Measurements from ENCODE around the gene RNF115. TPM values are rescaled to one million over a fixed set of nuclear protein-coding genes. Genes with fewer than 3 reads are reported as not detected.

RNF115 gene
- polyA plus RNA-seq, 1 of the 3 experiments (the other 2 are of a cell fraction): 4.8 TPM

DNA sequence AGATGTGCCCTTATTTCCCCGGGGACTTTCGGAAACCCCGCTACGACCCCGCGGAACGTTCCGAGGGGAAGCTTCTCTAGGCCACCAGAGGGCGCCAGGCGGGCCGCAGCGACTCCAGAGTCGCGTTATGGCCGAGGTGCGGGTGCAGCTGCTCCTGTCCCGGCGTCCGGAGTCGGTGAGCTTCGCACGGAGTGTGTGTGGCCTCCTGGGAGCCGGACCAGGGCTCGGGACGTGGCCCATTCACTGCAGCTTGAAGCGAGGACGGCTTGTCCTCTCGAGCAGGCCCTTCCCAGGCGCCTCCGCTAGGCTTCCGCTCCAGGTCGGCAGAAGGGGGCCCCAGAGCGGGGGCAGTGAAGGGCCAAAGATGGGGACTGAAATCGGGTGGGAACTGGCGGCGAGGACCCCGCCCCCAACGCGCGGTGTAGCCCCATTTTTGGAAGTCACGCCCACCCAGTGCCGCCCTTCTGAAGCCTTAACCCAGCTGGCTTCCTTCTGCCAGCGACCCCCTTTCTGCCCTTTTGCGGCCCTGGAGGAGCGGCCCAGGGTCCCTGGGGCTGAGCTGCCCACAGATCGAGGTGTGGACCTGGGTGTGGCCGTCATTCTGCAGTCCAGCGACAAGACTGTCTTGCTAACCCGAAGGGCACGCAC, 21.7 kb upstream of the RNF115 start, which contains the start of gene NUDT17 (continued):
- TF ChIP-seq, protein P1, sequence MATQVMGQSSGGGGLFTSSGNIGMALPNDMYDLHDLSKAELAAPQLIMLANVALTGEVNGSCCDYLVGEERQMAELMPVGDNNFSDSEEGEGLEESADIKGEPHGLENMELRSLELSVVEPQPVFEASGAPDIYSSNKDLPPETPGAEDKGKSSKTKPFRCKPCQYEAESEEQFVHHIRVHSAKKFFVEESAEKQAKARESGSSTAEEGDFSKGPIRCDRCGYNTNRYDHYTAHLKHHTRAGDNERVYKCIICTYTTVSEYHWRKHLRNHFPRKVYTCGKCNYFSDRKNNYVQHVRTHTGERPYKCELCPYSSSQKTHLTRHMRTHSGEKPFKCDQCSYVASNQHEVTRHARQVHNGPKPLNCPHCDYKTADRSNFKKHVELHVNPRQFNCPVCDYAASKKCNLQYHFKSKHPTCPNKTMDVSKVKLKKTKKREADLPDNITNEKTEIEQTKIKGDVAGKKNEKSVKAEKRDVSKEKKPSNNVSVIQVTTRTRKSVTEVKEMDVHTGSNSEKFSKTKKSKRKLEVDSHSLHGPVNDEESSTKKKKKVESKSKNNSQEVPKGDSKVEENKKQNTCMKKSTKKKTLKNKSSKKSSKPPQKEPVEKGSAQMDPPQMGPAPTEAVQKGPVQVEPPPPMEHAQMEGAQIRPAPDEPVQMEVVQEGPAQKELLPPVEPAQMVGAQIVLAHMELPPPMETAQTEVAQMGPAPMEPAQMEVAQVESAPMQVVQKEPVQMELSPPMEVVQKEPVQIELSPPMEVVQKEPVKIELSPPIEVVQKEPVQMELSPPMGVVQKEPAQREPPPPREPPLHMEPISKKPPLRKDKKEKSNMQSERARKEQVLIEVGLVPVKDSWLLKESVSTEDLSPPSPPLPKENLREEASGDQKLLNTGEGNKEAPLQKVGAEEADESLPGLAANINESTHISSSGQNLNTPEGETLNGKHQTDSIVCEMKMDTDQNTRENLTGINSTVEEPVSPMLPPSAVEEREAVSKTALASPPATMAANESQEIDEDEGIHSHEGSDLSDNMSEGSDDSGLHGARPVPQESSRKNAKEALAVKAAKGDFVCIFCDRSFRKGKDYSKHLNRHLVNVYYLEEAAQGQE (IDR thresholded peaks at IDR 0.05; ENCODE audit: low read depth, low read length): no peak
- TF ChIP-seq RAD21 (IDR thresholded peaks at IDR 0.05; ENCODE audit: low read length): peak; percentile 56
- TF ChIP-seq GATA2 (CRISPR knock-in tag; IDR thresholded peaks at IDR 0.05): no peak
- TF ChIP-seq, protein P2, sequence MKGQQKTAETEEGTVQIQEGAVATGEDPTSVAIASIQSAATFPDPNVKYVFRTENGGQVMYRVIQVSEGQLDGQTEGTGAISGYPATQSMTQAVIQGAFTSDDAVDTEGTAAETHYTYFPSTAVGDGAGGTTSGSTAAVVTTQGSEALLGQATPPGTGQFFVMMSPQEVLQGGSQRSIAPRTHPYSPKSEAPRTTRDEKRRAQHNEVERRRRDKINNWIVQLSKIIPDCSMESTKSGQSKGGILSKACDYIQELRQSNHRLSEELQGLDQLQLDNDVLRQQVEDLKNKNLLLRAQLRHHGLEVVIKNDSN (IDR thresholded peaks at IDR 0.05; ENCODE audit: borderline replicate concordance, low read depth): no peak
- TF ChIP-seq TAF1 (IDR thresholded peaks at IDR 0.05; ENCODE audit: borderline replicate concordance, low read depth, low read length): peak; percentile 64
- no peak for TF ChIP-seq EZH2phosphoT487 (IDR thresholded peaks at IDR 0.05; ENCODE audit: borderline replicate concordance, low read depth)
- TF ChIP-seq CHD2 (IDR thresholded peaks at IDR 0.05; ENCODE audit: low read length, partially characterized antibody): peak; percentile 41

DNA sequence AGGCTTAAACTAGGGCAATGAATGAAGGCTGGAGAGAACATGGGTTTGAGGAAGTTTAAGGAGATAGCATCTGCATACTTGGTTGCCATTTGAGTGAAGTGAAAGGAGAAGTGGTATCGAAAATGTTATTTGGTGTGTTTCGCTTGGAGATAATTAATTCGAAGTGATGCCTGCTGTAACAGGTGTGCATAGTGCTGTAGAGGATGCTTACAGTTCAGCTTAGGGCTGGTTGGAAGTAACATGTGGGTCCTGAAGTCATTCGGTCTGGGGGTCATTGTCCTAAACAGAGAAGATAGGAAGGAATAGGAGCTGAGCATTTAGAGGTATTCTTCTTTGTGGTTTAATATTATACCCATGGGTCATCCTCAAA, 21.2 kb upstream of the RNF115 start:
- POLR2A ChIA-PET: interaction anchor here (0.7 to 5.6 kb wide), 3 partner anchors 13 to 82 kb away, joined by 3 to 66 read pairs (median 4); partner anchors contain the start of genes PIAS3, POLR3C, RBM8A and RNF115

More for the DNA sequence above, 21.2 kb upstream of the RNF115 start:
- Histone ChIP-seq H3K4me3 (ENCODE audit: low read depth in 2 of 2, low read length in 1 of 2) (peak overlapping the region; percentile 60 to 68), H3K4me2 (peak overlapping the region; percentile 96), H3K9me2 (no peaks in the 10 kb centered on the region), H3K27ac (ENCODE audit: low read depth in 2 of 2, low read length in 1 of 2) (no peak overlapping the region; a peak in 1 of 4 replicates), H3K9ac (peak overlapping the region; percentile 73), H4K20me1 (ENCODE audit: insufficient read depth) (no peaks in the 10 kb centered on the region), H3K79me2 (ENCODE audit: insufficient read depth) (no peaks in the 10 kb centered on the region), H3K9me3 (no peaks in the 10 kb centered on the region), H3F3A (replicated peaks; ENCODE audit: insufficient read depth) (peaks cover 46% of the 10 kb centered on the region), H3K27me3 (ENCODE audit: insufficient read depth) (no peaks in the 10 kb centered on the region), H2AFZ (ENCODE audit: low read depth) (peak overlapping the region; percentile 77; the same call in 1 of the 2 replicates), H3K4me1 (ENCODE audit: control insufficient read depth in 1 of 2, insufficient read depth in 2 of 2, low read depth in 1 of 2, low read length in 1 of 2) (peaks cover 1 to 13% of the 10 kb centered on the region in 2 experiments; a peak in 2 of 4 replicates), H3K36me3 (replicated peaks in 1 of 2; ENCODE audit: control insufficient read depth in 1 of 2, insufficient read depth in 2 of 2, low read length in 1 of 2) (peaks cover 35 to 57% of the 10 kb centered on the region in 2 experiments)
- under 1% methylated on average over 4 of the region's 4 CpGs for WGBS (ENCODE audit: low lambda C conversion rate)
- TF ChIP-seq EZH2phosphoT487 (IDR thresholded peaks at IDR 0.05; ENCODE audit: borderline replicate concordance, low read depth) (no peak), SMC3 (IDR thresholded peaks at IDR 0.05; ENCODE audit: low read depth, low read length) (no peak), RXRA (IDR thresholded peaks at IDR 0.05; ENCODE audit: borderline replicate concordance, low read depth) (no peak), JUND (IDR thresholded peaks at IDR 0.05) (no peak), FOXM1 (IDR thresholded peaks at IDR 0.05; ENCODE audit: low read depth) (no peak), NRF1 (IDR thresholded peaks at IDR 0.05; ENCODE audit: low read depth, low read length) (no peak), CHD2 (IDR thresholded peaks at IDR 0.05; ENCODE audit: low read length, partially characterized antibody) (no peak), TEAD4 (IDR thresholded peaks at IDR 0.05; ENCODE audit: borderline replicate concordance, insufficient read depth) (no peak), MEF2A (IDR thresholded peaks at IDR 0.05; ENCODE audit: borderline replicate concordance, low read depth) (no peak), TCF12 (IDR thresholded peaks at IDR 0.05) (no peak)
- TF ChIP-seq, protein P3, sequence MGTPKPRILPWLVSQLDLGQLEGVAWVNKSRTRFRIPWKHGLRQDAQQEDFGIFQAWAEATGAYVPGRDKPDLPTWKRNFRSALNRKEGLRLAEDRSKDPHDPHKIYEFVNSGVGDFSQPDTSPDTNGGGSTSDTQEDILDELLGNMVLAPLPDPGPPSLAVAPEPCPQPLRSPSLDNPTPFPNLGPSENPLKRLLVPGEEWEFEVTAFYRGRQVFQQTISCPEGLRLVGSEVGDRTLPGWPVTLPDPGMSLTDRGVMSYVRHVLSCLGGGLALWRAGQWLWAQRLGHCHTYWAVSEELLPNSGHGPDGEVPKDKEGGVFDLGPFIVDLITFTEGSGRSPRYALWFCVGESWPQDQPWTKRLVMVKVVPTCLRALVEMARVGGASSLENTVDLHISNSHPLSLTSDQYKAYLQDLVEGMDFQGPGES (IDR thresholded peaks at IDR 0.05; ENCODE audit: low read depth, low read length): no peak
- CTCF ChIA-PET: interaction anchor here (0.6 to 5.7 kb wide), 38 partner anchors 8 to 246 kb away, joined by 3 to 162 read pairs (median 6); partner anchors contain the start of genes ANKRD34A, ANKRD35, HJV and ITGA10
- DNase-seq: no peak
